Hepatocyte (in vitro differentiated cells): ENCODE measurements around the gene ARHGEF4. TPM values are rescaled to one million over a fixed set of nuclear protein-coding genes. Genes with fewer than 3 reads are reported as not detected.
A peak's percentile ranks its signal among the peaks of the same experiment; 100 is the strongest.

Experiments used
- DNase-seq: peaks from one replicate; pipeline ENCODE4 v3.0.0-alpha.2; 2016; ENCODE audit warnings: low spot score
- H2AFZ ChIP-seq: fragments of 200-600 bp; sonication (generic); 2 replicates; pipeline ENCODE4 v1.6.0; 2016; ENCODE audit warnings: antibody characterized with exemption, mild to moderate bottlenecking
- H3K27ac ChIP-seq: fragments of 200-600 bp; sonication (generic); 2 replicates; pipeline ENCODE4 v1.5.1; 2016; ENCODE audit warnings: mild to moderate bottlenecking
- H3K27me3 ChIP-seq: fragments of 200-600 bp; sonication (generic); 2 replicates; pipeline ENCODE4 v1.6.1; 2016
- H3K36me3 ChIP-seq: fragments of 200-600 bp; sonication (generic); replicated peaks from 2 replicates; pipeline ENCODE4 v1.5.1; 2016; ENCODE audit warnings: low read depth; ENCODE audit not compliant: insufficient read depth
- H3K4me1 ChIP-seq: fragments of 200-600 bp; sonication (generic); 2 replicates; pipeline ENCODE4 v1.5.1; 2016; ENCODE audit warnings: mild to moderate bottlenecking, moderate library complexity; ENCODE audit not compliant: insufficient read depth
- H3K4me2 ChIP-seq: fragments of 200-600 bp; sonication (generic); 2 replicates; pipeline ENCODE4 v1.6.0; 2016
- H3K4me3 ChIP-seq: fragments of 200-600 bp; sonication (generic); 2 replicates; pipeline ENCODE4 v1.5.1; 2016; ENCODE audit warnings: mild to moderate bottlenecking
- H3K79me2 ChIP-seq: fragments of 200-600 bp; sonication (generic); 2 replicates; pipeline ENCODE4 v1.6.0; 2017; ENCODE audit warnings: mild to moderate bottlenecking
- H3K9me2 ChIP-seq: fragments of 200-600 bp; sonication (generic); replicated peaks from 2 replicates; pipeline ENCODE4 v1.6.0; 2017; ENCODE audit warnings: mild to moderate bottlenecking; ENCODE audit not compliant: insufficient read depth
- H3K9me3 ChIP-seq: fragments of 200-600 bp; sonication (generic); 2 replicates; pipeline ENCODE4 v1.5.1; 2016; ENCODE audit warnings: low read depth, mild to moderate bottlenecking
- H4K20me1 ChIP-seq: fragments of 200-600 bp; sonication (generic); 2 replicates; pipeline ENCODE4 v1.6.0; 2016; ENCODE audit warnings: mild to moderate bottlenecking; ENCODE audit not compliant: insufficient read depth, poor library complexity, severe bottlenecking
- EZH2 ChIP-seq: fragments of 200-600 bp; sonication (generic); IDR thresholded peaks from 2 replicates; pipeline ENCODE4 v1.6.1; 2016; ENCODE audit warnings: antibody characterized with exemption, mild to moderate bottlenecking, borderline replicate concordance
- EZH2phosphoT487 ChIP-seq: fragments of 200-600 bp; sonication (generic); IDR thresholded peaks from one replicate; pipeline ENCODE4 v1.6.1; 2018; ENCODE audit warnings: antibody characterized with exemption, mild to moderate bottlenecking, low read depth, moderate library complexity; ENCODE audit not compliant: unreplicated experiment, severe bottlenecking
- WGBS: methylation state at CpG from one replicate; pipeline ENCODE4 v1.1.6; 2016; ENCODE audit warnings: low lambda C conversion rate; ENCODE audit errors: missing lambda C conversion rate; 5-methylcytosine and 5-hydroxymethylcytosine counted together
- polyA plus RNA-seq: library from polyadenylated mRNA; unstranded; fragments of >200 nt; fragmentation: Nextera tagmentation; extraction: Ambion mirVana; gene quantifications from 2 replicates; pipeline ENCODE4 v1.2.1, GENCODE V29; 2016
- total RNA-seq: library from RNA; depleted of rRNA; stranded (reverse); fragments of >200 nt; gene quantifications from 2 replicates; pipeline ENCODE4 v1.2.3, GENCODE V29; 2014
- TF ChIP-seq, protein P1 (sequence below): fragments of 200-600 bp; sonication (generic); IDR thresholded peaks from 2 replicates; pipeline ENCODE4 v1.5.1; 2016; ENCODE audit warnings: antibody characterized with exemption, mild to moderate bottlenecking; ENCODE audit not compliant: poor library complexity

Gene ARHGEF4
- total and polyA plus RNA-seq, 2 experiments from 2014 or later, result 11.2 to 15.8 TPM

DNA sequence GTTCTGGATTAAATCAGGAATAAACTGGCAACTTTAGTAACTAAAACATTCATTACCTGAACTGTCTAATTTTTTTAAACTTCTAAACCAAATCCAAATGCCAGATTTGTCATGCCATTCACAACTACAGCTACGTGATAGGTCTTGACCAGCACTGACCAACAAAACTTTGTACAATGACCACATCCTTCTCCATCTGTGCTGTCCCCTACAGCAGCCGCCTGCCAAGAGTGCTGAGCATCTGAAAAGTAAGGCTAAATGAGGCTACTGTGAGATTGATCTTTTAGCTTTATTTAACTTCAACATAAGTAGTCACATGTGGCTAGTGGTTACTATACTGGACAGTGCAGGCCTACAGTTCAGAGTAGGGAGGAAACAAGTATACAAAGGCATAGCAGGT is 248.9 kb downstream of the ARHGEF4 start:
- WGBS, result 81% methylated on average over 2 of the region's 2 CpGs
- no peak overlapping the region for H3K27ac ChIP-seq
- H3K79me2 ChIP-seq, result peaks cover 98% of the 10 kb centered on the region
- no peaks in the 10 kb centered on the region for H3K9me2 ChIP-seq
- H3K4me1 ChIP-seq, result no peaks in the 10 kb centered on the region
- peaks cover 95% of the 10 kb centered on the region for H4K20me1 ChIP-seq
- TF ChIP-seq EZH2phosphoT487 (no peak), EZH2 (no peak)
- TF ChIP-seq, protein P1, sequence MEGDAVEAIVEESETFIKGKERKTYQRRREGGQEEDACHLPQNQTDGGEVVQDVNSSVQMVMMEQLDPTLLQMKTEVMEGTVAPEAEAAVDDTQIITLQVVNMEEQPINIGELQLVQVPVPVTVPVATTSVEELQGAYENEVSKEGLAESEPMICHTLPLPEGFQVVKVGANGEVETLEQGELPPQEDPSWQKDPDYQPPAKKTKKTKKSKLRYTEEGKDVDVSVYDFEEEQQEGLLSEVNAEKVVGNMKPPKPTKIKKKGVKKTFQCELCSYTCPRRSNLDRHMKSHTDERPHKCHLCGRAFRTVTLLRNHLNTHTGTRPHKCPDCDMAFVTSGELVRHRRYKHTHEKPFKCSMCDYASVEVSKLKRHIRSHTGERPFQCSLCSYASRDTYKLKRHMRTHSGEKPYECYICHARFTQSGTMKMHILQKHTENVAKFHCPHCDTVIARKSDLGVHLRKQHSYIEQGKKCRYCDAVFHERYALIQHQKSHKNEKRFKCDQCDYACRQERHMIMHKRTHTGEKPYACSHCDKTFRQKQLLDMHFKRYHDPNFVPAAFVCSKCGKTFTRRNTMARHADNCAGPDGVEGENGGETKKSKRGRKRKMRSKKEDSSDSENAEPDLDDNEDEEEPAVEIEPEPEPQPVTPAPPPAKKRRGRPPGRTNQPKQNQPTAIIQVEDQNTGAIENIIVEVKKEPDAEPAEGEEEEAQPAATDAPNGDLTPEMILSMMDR, result no peak
- no peak overlapping the region for H2AFZ ChIP-seq
- H3K27me3 ChIP-seq, result no peaks in the 10 kb centered on the region
- H3K4me2 ChIP-seq, result no peak overlapping the region
- H3K9me3 ChIP-seq, result no peaks in the 10 kb centered on the region
- DNase-seq, result no peak
- no peaks in the 10 kb centered on the region for H3K36me3 ChIP-seq
- H3K4me3 ChIP-seq, result no peak overlapping the region

DNA sequence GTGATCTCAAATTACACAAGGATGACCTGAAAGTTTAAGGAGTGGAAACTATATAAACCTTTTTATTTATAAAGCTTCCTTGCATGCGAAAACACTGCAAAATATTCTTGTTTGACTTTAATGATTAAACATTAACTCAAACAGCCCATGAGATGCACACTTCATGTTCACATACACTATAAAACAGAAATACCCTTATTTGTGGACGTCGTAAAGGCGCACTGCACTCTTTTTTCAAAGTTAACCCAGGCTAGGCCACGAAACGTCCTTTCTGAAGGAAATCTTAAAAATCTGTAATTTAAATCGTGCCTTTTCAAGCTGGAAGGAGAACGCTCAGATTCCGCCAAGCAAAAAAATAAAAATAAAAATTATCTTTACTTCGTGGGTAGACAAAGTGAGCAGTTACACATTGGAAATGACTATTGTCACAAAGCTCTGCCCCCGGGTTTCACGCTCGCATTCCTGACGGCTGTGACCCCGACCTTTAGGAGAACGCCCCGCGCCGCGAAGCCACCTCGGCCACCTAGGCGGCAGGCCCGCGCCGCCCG is 255.8 kb downstream of the ARHGEF4 start:
- Histone ChIP-seq H3K79me2 (peaks cover 53% of the 10 kb centered on the region), H3K36me3 (no peaks in the 10 kb centered on the region), H3K4me3 (peak overlapping the region; percentile 29), H4K20me1 (peaks cover 46% of the 10 kb centered on the region), H3K9me3 (no peaks in the 10 kb centered on the region), H3K4me2 (peak overlapping the region; percentile 80), H2AFZ (no peak overlapping the region), H3K4me1 (peaks cover 5% of the 10 kb centered on the region), H3K27me3 (no peaks in the 10 kb centered on the region), H3K9me2 (no peaks in the 10 kb centered on the region), H3K27ac (peak overlapping the region; percentile 98)
- WGBS, result 1% methylated on average over 22 of the region's 26 CpGs
- peak; percentile 34 for DNase-seq
- TF ChIP-seq, protein P1, result no peak
- TF ChIP-seq EZH2 (no peak), EZH2phosphoT487 (no peak)

DNA sequence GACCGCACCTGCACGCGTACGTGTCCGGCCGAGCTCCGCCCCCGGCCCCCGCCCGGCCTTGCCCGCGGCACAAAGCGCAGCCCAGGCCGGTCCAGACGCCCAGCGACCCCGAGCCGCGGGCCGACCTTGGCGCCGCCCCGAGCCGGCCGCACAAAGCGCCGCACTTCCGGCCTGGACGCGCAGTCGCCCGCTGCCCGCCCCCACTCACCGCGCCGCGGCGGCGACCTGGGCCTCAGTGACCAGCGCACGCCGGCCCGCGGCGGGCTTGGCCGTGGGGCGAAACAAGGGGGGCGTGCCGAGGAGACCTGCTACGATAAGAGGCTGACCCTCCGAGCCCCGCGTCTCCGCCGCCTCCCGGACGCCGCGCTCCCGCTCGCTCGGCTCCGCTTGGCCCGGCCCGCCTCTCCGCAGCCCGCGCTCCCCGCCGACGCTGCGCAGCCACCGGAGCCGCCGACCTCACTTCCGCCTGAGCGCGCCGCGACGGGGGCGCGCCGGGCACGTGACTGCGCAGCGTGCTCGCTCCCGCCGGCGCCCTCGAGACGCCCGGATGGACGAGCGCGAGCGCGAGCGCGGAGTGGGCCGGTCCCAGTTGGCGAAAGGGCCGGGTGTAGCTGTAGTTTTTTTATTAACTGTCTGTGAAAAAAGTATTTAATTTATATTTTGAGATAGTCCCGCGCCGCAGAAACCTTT is 256.4 kb downstream of the ARHGEF4 start, which contains the start of gene FAM168B:
Gene FAM168B, minus strand, starts transcription at position 455 of the 690 bp plus-strand sequence. CDS start 10,814 bp downstream, outside the sequence.
- H3K27me3 ChIP-seq, result no peaks in the 10 kb centered on the region
- 2% methylated on average over 35 of the region's 107 CpGs for WGBS
- H2AFZ ChIP-seq, result peak within 1 kb of the TSS; percentile 79
- no peaks in the 10 kb centered on the region for H3K9me3 ChIP-seq
- peak; percentile 97 for DNase-seq
- peaks cover 47% of the 10 kb centered on the region for H3K79me2 ChIP-seq
- H3K9me2 ChIP-seq, result no peaks in the 10 kb centered on the region
- H3K4me2 ChIP-seq, result peak within 1 kb of the TSS; percentile 87
- H3K36me3 ChIP-seq, result no peaks in the 10 kb centered on the region
- H3K4me3 ChIP-seq, result peak within 1 kb of the TSS; percentile 64
- peaks cover 5% of the 10 kb centered on the region for H3K4me1 ChIP-seq
- peak within 1 kb of the TSS; percentile 98 for H3K27ac ChIP-seq
- H4K20me1 ChIP-seq, result peaks cover 40% of the 10 kb centered on the region
- TF ChIP-seq, protein P1, result no peak
